Thoracic aorta (tissue), 2 donors: ENCODE data around the gene LZTS3. TPM values are rescaled to one million over a fixed set of nuclear protein-coding genes. Genes with fewer than 3 reads are reported as not detected.
A peak's percentile ranks its signal among the peaks of the same experiment; 100 is the strongest.

Experiments used
- ATAC-seq: fragments of 150-250 bp; one replicate; pipeline ENCODE4 v1.8.0; 2017; ENCODE audit warnings: low read depth; ENCODE audit not compliant: insufficient number of reproducible peaks, low FRiP score
- DNase-seq: peaks from one replicate; pipeline ENCODE4 v3.0.0-alpha.2; 2020; ENCODE audit warnings: low spot score
- H3K27ac ChIP-seq, 2 donors: fragments of 200-600 bp; sonication (generic); 1 replicate in 1 of 2; 2 replicates in 1 of 2; pipeline ENCODE4 v1.5.1; 2016; ENCODE audit warnings: mild to moderate bottlenecking in 2 of 2, moderate library complexity in 2 of 2
- H3K27me3 ChIP-seq: fragments of 200-600 bp; sonication (generic); replicated peaks from 2 replicates; pipeline ENCODE4 v1.6.0; 2016; ENCODE audit warnings: mild to moderate bottlenecking; ENCODE audit not compliant: insufficient read depth
- H3K36me3 ChIP-seq: fragments of 200-600 bp; sonication (generic); one replicate; pipeline ENCODE4 v1.5.1; 2016
- H3K4me1 ChIP-seq, 2 donors: fragments of 200-600 bp; sonication (generic); 1 replicate in 1 of 2; 2 replicates in 1 of 2; pipeline versions ENCODE4 v1.5.1 to v1.6.0; 2016; ENCODE audit warnings: low read depth in 2 of 2, mild to moderate bottlenecking in 1 of 2; ENCODE audit not compliant: control insufficient read depth in 1 of 2
- H3K4me3 ChIP-seq: fragments of 200-600 bp; sonication (generic); 2 replicates; pipeline ENCODE4 v1.5.1; 2016; ENCODE audit warnings: mild to moderate bottlenecking
- H3K9me3 ChIP-seq: fragments of 200-600 bp; sonication (generic); 2 replicates; pipeline ENCODE4 v1.5.1; 2016
- total RNA-seq, 2 donors: library from RNA; depleted of rRNA; stranded (reverse); fragments of >200 nt; gene quantifications; one replicate each; pipeline versions ENCODE4 v1.1.0 to v1.2.3, GENCODE V29; 2016
- TF ChIP-seq, protein P1 (sequence below): fragments of 200-600 bp; sonication (generic); IDR thresholded peaks from one replicate; pipeline ENCODE4 v1.5.1; 2019; ENCODE audit warnings: antibody characterized with exemption

LZTS3 gene
- total RNA-seq, 2 donors from 2014 or later: 9.5 to 18.1 TPM

DNA sequence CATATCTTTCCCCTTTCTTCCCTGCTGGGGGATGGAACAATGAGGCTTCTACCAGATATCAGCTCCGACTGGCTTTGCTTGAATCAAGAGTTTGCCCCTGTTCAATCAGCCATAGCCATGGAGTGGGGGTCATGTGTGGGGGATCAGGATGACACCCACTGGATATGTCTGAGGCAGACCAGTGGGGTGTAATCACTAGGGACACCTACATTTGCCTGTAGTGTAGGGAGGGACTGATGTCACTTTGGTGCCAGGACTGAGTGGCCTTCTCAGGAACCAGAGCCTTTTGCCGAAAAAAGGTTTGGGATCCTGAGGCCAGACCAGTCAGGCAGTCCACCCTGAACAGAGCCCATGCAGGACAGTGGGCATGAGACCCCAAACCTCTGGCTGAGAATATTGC, 37.0 kb upstream of the LZTS3 start:
- TF ChIP-seq, protein P1, sequence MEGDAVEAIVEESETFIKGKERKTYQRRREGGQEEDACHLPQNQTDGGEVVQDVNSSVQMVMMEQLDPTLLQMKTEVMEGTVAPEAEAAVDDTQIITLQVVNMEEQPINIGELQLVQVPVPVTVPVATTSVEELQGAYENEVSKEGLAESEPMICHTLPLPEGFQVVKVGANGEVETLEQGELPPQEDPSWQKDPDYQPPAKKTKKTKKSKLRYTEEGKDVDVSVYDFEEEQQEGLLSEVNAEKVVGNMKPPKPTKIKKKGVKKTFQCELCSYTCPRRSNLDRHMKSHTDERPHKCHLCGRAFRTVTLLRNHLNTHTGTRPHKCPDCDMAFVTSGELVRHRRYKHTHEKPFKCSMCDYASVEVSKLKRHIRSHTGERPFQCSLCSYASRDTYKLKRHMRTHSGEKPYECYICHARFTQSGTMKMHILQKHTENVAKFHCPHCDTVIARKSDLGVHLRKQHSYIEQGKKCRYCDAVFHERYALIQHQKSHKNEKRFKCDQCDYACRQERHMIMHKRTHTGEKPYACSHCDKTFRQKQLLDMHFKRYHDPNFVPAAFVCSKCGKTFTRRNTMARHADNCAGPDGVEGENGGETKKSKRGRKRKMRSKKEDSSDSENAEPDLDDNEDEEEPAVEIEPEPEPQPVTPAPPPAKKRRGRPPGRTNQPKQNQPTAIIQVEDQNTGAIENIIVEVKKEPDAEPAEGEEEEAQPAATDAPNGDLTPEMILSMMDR: no peak
- Histone ChIP-seq H3K4me1 (peaks cover 8 to 17% of the 10 kb centered on the region in 2 donors), H3K27ac (no peak overlapping the region), H3K27me3 (no peaks in the 10 kb centered on the region), H3K36me3 (no peaks in the 10 kb centered on the region), H3K9me3 (no peaks in the 10 kb centered on the region), H3K4me3 (peak overlapping the region; percentile 95)
- no peak for ATAC-seq
- DNase-seq: no peak

DNA sequence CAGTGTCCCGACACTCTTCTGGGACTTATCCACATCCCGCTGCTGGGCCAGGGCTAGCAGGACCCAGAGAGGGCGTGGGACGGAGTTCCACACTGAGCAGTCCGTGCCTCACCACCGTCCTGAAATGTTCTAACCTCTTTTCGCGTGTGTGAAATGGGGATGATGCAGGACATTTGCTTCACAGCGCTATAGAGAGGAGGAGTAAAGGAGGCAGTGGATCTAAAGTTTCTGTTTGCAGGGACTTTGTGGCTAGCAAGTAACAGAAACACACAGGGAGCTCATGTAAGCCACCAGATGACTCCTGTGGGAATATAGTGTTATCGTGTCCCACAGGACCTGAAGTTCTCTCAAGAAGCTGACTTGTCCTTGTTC, 36.6 kb upstream of the LZTS3 start:
- no peaks in the 10 kb centered on the region for H3K9me3 ChIP-seq

DNA sequence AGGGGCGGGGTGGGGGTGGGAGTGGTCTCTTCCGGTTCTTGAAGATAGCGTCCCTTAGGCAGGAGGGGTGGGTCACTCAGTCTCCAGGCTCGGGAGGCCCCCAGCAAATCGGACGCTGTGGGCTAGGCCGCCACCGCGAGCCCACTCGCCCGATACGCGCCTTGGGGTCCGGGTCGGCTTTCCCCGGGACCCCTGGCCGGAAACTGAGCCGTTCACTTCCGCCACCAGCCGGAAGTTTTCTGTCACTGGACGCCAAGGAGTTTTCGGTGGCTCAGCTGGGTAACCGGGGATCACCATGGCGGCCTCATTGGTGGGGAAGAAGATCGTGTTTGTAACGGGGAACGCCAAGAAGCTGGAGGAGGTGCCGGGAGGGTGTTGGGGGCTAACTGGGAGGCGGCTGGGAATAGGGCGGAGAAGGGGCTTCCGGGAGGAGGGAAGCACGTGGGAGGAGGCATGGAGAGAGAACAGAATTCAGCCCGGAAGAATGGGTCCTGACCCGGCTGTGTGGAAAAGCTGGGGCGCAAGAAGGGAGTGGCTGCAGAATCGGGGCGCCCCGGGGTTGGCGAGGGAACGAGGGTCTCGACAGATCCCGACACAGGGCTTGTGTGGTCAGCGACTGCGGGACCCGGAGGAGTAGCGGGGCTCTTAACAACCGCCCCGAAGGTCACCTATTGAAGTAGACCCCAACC, 36.1 kb upstream of the LZTS3 start, which contains the start of gene ITPA:
Gene ITPA, plus strand, starts transcription at position 242 of the 689 bp plus-strand sequence. Its CDS starts 54 bp downstream, at position 296.
- no peak for ATAC-seq
- Histone ChIP-seq H3K36me3 (no peaks in the 10 kb centered on the region), H3K4me3 (peak within 1 kb of the TSS; percentile 95), H3K27me3 (no peaks in the 10 kb centered on the region), H3K27ac (peak within 1 kb of the TSS; percentile 78 to 81), H3K9me3 (no peaks in the 10 kb centered on the region), H3K4me1 (peaks cover 8 to 17% of the 10 kb centered on the region in 2 donors)
- TF ChIP-seq, protein P1: no peak
- no peak for DNase-seq

More for the DNA sequence above, 36.6 kb upstream of the LZTS3 start:
- TF ChIP-seq, protein P1: no peak
- ATAC-seq: no peak
- H3K36me3 ChIP-seq: no peaks in the 10 kb centered on the region
- peak overlapping the region; percentile 95 for H3K4me3 ChIP-seq
- peaks cover 8 to 17% of the 10 kb centered on the region in 2 donors for H3K4me1 ChIP-seq
- peak overlapping the region in 1 of 2 donors; percentile 78 for H3K27ac ChIP-seq
- H3K27me3 ChIP-seq: no peaks in the 10 kb centered on the region
- DNase-seq: no peak

DNA sequence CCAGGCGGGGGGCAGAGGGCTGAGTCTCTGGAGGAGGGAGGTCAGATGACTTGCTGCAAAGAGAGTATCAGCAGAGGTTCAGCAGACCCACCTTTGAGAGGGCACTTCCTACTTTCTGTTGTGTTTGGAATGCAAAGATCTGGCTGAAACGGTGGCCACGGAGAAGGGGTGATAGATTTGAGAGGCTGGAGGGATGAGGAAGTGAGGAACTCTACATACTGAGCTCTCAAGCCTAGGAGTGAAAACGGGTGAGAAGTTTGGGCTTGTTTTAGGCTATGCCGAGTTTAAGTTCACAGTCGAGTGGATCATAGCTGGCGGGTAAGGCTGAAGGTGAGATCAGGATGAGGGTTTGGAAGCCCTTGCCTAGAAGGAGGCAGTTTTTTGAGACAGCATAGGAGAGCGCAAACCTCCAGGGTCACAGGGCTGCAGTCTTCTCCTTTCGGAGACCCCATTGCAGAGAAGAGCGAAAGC, 35.5 kb upstream of the LZTS3 start:
- ATAC-seq (no peak), DNase-seq (no peak)
- Histone ChIP-seq H3K27ac (peak overlapping the region; percentile 78 to 81), H3K27me3 (no peaks in the 10 kb centered on the region), H3K36me3 (no peaks in the 10 kb centered on the region), H3K4me1 (peaks cover 8 to 17% of the 10 kb centered on the region in 2 donors), H3K4me3 (peak overlapping the region; percentile 95), H3K9me3 (no peaks in the 10 kb centered on the region)
- TF ChIP-seq, protein P1: no peak

DNA sequence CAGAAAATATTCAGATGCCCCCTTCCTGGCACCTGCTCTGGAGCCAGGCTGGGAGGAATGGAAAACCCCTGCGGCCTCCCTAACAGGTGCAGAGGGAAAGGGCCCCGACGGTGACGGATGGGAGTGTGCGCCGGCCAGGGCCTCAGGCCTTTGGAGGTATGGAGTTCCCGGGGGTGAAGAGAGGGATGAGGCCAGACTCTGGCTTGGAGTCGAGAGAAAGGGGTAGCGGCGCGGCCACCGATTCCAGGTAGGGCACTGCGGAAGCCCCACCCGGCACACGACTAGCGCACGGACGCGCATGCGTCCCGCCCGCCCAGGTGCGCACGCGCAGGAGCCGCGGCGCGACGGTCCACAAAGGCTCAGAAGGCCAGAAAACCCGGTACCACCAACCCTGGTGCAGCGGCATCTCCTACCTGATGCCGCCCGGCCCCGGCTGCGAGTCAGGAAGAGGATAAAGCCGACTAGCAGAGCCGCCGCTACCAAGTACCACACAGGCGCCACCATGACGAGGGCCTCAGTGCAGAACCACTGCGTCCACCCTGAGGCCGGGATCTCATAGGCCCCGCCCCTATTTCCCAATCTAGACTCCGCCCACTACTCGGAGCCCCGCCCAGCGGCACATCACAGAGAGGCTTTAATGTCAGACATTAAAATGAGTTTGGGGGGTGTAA, 30.9 kb upstream of the LZTS3 start, which contains the start of gene DDRGK1:
Gene DDRGK1, minus strand, starts transcription at position 559 of the 671 bp plus-strand sequence. Its CDS starts 55 bp downstream, at position 504.
- Histone ChIP-seq H3K36me3 (peaks cover 14% of the 10 kb centered on the region), H3K4me1 (peaks cover 3 to 23% of the 10 kb centered on the region in 2 donors), H3K9me3 (no peaks in the 10 kb centered on the region), H3K4me3 (peak within 1 kb of the TSS; percentile 84), H3K27ac (peak within 1 kb of the TSS; percentile 78 to 88), H3K27me3 (no peaks in the 10 kb centered on the region)
- peak; percentile 58 for DNase-seq
- peak; percentile 82 for ATAC-seq
- TF ChIP-seq, protein P1: no peak
